Suprapubic skin (tissue), 3 donors: ENCODE data around the gene PACS2.

ENCODE experiments used
- POLR2A ChIP-seq, 2 donors: fragments of 450-650 bp; IDR thresholded peaks; one replicate each; pipeline ENCODE4 v1.6.1; 2017; ENCODE audit warnings: antibody characterized with exemption in 2 of 2, mild to moderate bottlenecking in 2 of 2, moderate library complexity in 2 of 2
- TF ChIP-seq, protein P1 (sequence below), 2 donors: fragments of 200-600 bp in 1 of 2; fragments of 450-650 bp in 1 of 2; sonication (generic) in 1 of 2; IDR thresholded peaks; one replicate each; pipeline ENCODE4 v1.5.1; 2016 to 2019; ENCODE audit warnings: antibody characterized with exemption in 2 of 2, mild to moderate bottlenecking in 1 of 2, moderate library complexity in 1 of 2

DNA sequence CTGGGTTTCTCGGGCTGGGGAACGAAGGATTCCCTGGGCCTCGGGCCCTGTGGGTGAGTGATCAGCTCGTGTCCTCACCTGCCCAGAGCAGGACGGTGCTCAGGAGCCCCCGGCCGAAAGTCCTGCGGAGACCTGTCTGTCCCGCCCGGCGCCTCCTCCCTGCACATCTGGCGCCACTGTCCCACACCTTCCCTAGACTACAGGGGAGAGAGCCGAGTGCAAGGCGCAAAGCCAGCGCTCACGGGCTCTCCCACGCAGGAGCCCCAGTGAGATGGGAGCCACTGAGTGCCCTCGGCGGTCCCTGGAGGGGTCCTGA lies 70.7 kb downstream of the PACS2 start:
- TF ChIP-seq, protein P1, sequence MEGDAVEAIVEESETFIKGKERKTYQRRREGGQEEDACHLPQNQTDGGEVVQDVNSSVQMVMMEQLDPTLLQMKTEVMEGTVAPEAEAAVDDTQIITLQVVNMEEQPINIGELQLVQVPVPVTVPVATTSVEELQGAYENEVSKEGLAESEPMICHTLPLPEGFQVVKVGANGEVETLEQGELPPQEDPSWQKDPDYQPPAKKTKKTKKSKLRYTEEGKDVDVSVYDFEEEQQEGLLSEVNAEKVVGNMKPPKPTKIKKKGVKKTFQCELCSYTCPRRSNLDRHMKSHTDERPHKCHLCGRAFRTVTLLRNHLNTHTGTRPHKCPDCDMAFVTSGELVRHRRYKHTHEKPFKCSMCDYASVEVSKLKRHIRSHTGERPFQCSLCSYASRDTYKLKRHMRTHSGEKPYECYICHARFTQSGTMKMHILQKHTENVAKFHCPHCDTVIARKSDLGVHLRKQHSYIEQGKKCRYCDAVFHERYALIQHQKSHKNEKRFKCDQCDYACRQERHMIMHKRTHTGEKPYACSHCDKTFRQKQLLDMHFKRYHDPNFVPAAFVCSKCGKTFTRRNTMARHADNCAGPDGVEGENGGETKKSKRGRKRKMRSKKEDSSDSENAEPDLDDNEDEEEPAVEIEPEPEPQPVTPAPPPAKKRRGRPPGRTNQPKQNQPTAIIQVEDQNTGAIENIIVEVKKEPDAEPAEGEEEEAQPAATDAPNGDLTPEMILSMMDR (IDR thresholded peaks at IDR 0.05), result no peak
- no peak for TF ChIP-seq POLR2A (IDR thresholded peaks at IDR 0.05)
